Type B pancreatic cell (in vitro differentiated cells): Measurements from ENCODE around the gene METRN. TPM values are rescaled to one million over a fixed set of nuclear protein-coding genes. Genes with fewer than 3 reads are reported as not detected.
"Not testable (repeated sequence)": the region's sequence is repeated elsewhere in the genome, so short reads cannot be mapped to it uniquely, and the experiment has no call there.

Experiments
- DNase-seq: peaks from one replicate; pipeline ENCODE4 v3.0.0; 2021; ENCODE audit warnings: mixed read lengths; ENCODE audit not compliant: unreplicated experiment; ENCODE audit errors: extremely low spot score
- H3K27ac Mint-ChIP-seq: 2 replicates; pipeline ENCODE4 v1.8.0; 2021; ENCODE audit warnings: mild to moderate bottlenecking, mixed read lengths
- H3K27me3 Mint-ChIP-seq: 2 replicates; pipeline ENCODE4 v1.8.0; 2021; ENCODE audit warnings: mixed read lengths
- H3K36me3 Mint-ChIP-seq: 2 replicates; pipeline ENCODE4 v1.8.0; 2021; ENCODE audit warnings: mixed read lengths
- H3K4me1 Mint-ChIP-seq: one replicate; pipeline ENCODE4 v1.8.0; 2021; ENCODE audit warnings: mixed read lengths; ENCODE audit not compliant: unreplicated experiment
- H3K4me3 Mint-ChIP-seq: 2 replicates; pipeline ENCODE4 v1.8.0; 2021; ENCODE audit warnings: mild to moderate bottlenecking, mixed read lengths
- H3K9me3 Mint-ChIP-seq: 2 replicates; pipeline ENCODE4 v1.8.0; 2021; ENCODE audit warnings: mixed read lengths
- CTCF ChIP-seq: fragments of 200-600 bp; sonication (generic); conservative IDR thresholded peaks from 2 replicates; pipeline ENCODE4 v1.5.0; 2021; ENCODE audit warnings: antibody characterized with exemption, mild to moderate bottlenecking
- total RNA-seq: library from RNA; stranded (reverse); gene quantifications from 2 replicates; pipeline ENCODE4 v1.2.1, GENCODE V29; 2021; ENCODE audit warnings: low replicate concordance

The METRN gene
- total RNA-seq, 1 donor from 2014 or later, result 97.1 TPM

- no peaks in the 10 kb centered on the region for H3K36me3 Mint-ChIP-seq
- peaks cover 7% of the 10 kb centered on the region for H3K4me1 Mint-ChIP-seq
- no peaks in the 10 kb centered on the region for H3K27me3 Mint-ChIP-seq
- DNase-seq, result no peak
- no peak overlapping the region for H3K27ac Mint-ChIP-seq
- no peak for TF ChIP-seq CTCF
- no peaks in the 10 kb centered on the region for H3K9me3 Mint-ChIP-seq
- H3K4me3 Mint-ChIP-seq, result peak overlapping the region; percentile 84
These were observed 25.5 kb downstream of the METRN start for GRCh38 chr16:740459-740763.

DNA sequence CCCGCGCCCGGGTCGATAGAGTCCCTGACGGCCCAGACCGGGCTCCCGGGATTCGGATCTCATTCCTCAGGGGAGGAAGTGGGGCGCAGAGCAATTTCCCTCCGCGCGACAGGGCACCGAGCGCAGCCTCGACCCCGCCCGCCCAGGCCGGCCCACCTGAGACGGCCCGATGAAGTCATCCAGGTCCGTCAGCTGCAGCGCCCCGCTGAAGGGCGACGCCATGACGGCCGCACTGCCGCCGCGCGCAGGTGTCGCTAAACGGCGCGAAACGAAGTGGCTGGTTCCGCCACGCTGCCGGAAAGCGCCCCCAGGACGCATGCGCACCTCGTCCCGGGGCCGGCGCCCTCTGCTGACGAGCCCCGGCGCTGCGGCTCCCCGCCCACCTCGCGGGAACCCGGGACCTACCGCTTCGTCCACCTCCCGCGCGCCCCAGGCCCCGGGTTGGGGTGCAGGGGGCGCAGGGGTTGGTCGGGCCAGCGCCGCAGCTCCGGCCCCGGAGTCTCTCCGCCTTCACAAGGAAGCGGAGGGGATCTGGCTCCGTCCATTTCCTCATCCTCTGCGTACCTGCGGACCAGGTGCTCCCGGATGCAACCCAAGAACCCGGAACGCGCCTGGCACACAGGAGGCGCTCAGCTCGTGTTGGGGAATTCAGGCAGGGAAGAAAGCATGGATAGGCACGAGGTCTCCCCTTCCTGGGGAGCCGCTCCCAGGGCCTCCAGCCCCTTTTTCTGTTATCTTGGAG is 26.0 kb downstream of the METRN start, which contains the start of gene CIAO3:
Gene CIAO3 (minus strand): TSS at position 234 of the 742 bp plus-strand sequence. CDS start 12 bp downstream, at position 222.
- Mint-ChIP-seq H3K9me3 (no peaks in the 10 kb centered on the region), H3K27ac (no peak within 1 kb of the TSS), H3K4me1 (peaks cover 7% of the 10 kb centered on the region), H3K27me3 (no peaks in the 10 kb centered on the region), H3K4me3 (peak within 1 kb of the TSS; percentile 89), H3K36me3 (no peaks in the 10 kb centered on the region)
- peak; percentile 93 for TF ChIP-seq CTCF
- DNase-seq, result peak; percentile 97

DNA sequence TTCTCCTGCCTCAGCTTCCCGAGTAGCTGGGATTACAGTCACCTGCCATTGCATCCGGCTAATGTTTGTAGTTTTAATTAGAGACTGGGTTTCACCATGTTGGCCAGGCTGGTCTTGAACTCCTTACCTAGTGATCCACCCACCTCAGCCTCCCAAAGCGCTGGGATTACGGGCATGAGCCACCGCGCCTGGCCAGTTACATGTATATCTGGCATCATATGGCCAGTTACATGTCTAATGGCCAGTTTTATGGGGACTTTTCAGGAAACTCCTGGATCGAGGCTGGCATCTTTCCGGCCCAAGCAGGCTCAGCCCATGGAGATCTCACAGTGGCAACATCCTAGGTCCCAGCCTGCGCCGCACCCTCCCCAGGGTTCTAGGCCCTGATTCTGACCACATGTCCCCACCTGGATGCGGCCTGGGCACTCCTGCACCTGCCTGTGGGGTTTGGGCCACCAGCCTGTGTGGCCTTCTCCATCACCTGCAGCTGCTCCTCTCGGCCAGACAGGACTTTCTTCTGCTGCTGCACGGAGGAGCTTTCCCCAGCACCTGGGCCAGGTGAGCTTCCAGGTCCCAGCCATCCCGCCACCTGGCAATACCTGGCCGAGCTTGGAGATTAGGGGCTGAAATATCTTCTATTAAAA is 27.2 kb downstream of the METRN start:
- no peaks in the 10 kb centered on the region for H3K9me3 Mint-ChIP-seq
- no peak for TF ChIP-seq CTCF
- no peak overlapping the region for H3K27ac Mint-ChIP-seq
- no peak for DNase-seq
- peaks cover 7% of the 10 kb centered on the region for H3K4me1 Mint-ChIP-seq
- no peaks in the 10 kb centered on the region for H3K36me3 Mint-ChIP-seq
- H3K4me3 Mint-ChIP-seq, result peak overlapping the region; percentile 89
- H3K27me3 Mint-ChIP-seq, result no peaks in the 10 kb centered on the region

GRCh38 chr16:742894-743293 is 28.0 kb downstream of the METRN start:
- H3K36me3 Mint-ChIP-seq, H3K27ac Mint-ChIP-seq, H3K4me3 Mint-ChIP-seq, H3K9me3 Mint-ChIP-seq, H3K4me1 Mint-ChIP-seq, H3K27me3 Mint-ChIP-seq, DNase-seq: not testable (repeated sequence)

DNA sequence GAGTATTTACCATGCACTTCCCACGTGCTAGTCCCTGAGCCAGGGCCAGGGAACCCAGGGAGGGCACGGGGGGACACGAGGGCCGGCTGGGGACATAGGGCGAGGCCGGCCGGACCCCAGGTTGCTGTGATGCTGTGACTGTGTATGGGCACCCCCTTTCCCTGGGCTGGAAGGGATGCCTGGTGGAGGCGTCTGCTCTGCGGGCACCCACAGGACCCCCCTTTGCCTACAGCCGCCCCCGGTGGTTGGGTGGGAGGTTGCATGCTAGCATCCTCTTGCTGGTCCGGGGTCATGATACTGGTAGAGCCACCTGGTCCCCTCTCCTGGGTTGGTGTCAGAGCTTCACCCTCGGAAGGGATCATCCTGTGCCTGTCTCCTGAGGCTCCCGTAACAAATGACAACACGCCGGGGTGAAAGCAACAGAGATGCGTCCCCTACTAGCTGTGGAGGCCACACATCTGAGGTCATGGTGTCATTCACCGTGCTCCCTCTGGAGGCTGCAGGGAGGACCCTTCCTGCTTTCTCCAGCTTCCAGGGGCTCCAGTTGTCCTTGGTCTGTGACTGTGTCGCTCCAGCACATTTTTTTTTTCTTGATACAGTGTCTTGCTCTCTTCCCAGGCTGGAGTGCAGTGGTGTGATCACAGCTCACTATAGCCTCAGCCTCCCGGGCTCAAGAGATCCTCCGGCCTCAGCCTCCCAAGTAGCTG is 29.0 kb downstream of the METRN start:
- no peak overlapping the region for H3K4me3 Mint-ChIP-seq
- TF ChIP-seq CTCF, result peak; percentile 54
- no peaks in the 10 kb centered on the region for H3K9me3 Mint-ChIP-seq
- no peaks in the 10 kb centered on the region for H3K27me3 Mint-ChIP-seq
- H3K36me3 Mint-ChIP-seq, result no peaks in the 10 kb centered on the region
- DNase-seq, result no peak
- H3K27ac Mint-ChIP-seq, result no peak overlapping the region
- peaks cover 6% of the 10 kb centered on the region for H3K4me1 Mint-ChIP-seq

- no peaks in the 10 kb centered on the region for H3K9me3 Mint-ChIP-seq
- peaks cover 4% of the 10 kb centered on the region for H3K27me3 Mint-ChIP-seq
- TF ChIP-seq CTCF, result peak; percentile 69
- H3K27ac Mint-ChIP-seq, result no peak overlapping the region
- H3K4me1 Mint-ChIP-seq, result no peaks in the 10 kb centered on the region
- DNase-seq, result no peak
- no peaks in the 10 kb centered on the region for H3K36me3 Mint-ChIP-seq
- H3K4me3 Mint-ChIP-seq, result no peak overlapping the region
These were observed 30.8 kb downstream of the METRN start for GRCh38 chr16:745739-746138.
